ENCODE results near the gene ZC2HC1B. TPM values are rescaled to one million over a fixed set of nuclear protein-coding genes. Genes with fewer than 3 reads are reported as not detected.
"Not testable (repeated sequence)": the region's sequence is repeated elsewhere in the genome, so short reads cannot be mapped to it uniquely, and the experiment has no call there.

The ZC2HC1B gene
- total RNA-seq, 2 experiments from 2014 or later = not detected

GRCh38 chr6:143867236-143867635, 3.0 kb downstream of the ZC2HC1B start:
- ATAC-seq = no peak
- POLR2A ChIA-PET = no interaction called here
- intact Hi-C loops (cut with DNase I, micrococcal nuclease) = no loop called here
- H3K27me3 Mint-ChIP-seq = no peaks in the 10 kb centered on the region
- peaks cover 33% of the 10 kb centered on the region for H3K36me3 Mint-ChIP-seq (ENCODE audit: low read depth)
- H3K27ac Mint-ChIP-seq = no peak overlapping the region
- no peak for DNase-seq
- no peak overlapping the region for H3K4me3 Mint-ChIP-seq
- CTCF ChIA-PET = no interaction called here
- peaks cover 8% of the 10 kb centered on the region for H3K9me3 Mint-ChIP-seq (ENCODE audit: low read depth)
- H3K4me1 Mint-ChIP-seq = peaks cover 3% of the 10 kb centered on the region

- H3K27ac Mint-ChIP-seq; ATAC-seq; H3K4me3 Mint-ChIP-seq; POLR2A ChIA-PET; H3K4me1 Mint-ChIP-seq; intact Hi-C loops (cut with DNase I, micrococcal nuclease); CTCF ChIA-PET; DNase-seq; H3K27me3 Mint-ChIP-seq; H3K9me3 Mint-ChIP-seq (ENCODE audit: low read depth): not testable (repeated sequence)
- peaks cover 22% of the 10 kb centered on the region for H3K36me3 Mint-ChIP-seq (ENCODE audit: low read depth)
Measured at GRCh38 chr6:143868808-143869207, 4.5 kb downstream of the ZC2HC1B start.

GRCh38 chr6:143871202-143871730, 7.0 kb downstream of the ZC2HC1B start:
- H3K27ac Mint-ChIP-seq; POLR2A ChIA-PET; H3K4me3 Mint-ChIP-seq; DNase-seq; H3K4me1 Mint-ChIP-seq; H3K36me3 Mint-ChIP-seq (ENCODE audit: low read depth); ATAC-seq; intact Hi-C loops (cut with DNase I, micrococcal nuclease); H3K27me3 Mint-ChIP-seq: not testable (repeated sequence)
- CTCF ChIA-PET = interaction anchor here (1.2 kb wide), 1 partner anchor 296 kb away, joined by 4 read pairs; no protein-coding TSS in a partner anchor
- H3K9me3 Mint-ChIP-seq (ENCODE audit: low read depth) = peaks cover 25% of the 10 kb centered on the region

GRCh38 chr6:143872201-143872600, 7.9 kb downstream of the ZC2HC1B start:
- H3K27me3 Mint-ChIP-seq = no peaks in the 10 kb centered on the region
- POLR2A ChIA-PET = no interaction called here
- intact Hi-C loops (cut with DNase I, micrococcal nuclease) = no loop called here
- peaks cover 7% of the 10 kb centered on the region for H3K4me1 Mint-ChIP-seq
- CTCF ChIA-PET = interaction anchor here (1.2 kb wide), 1 partner anchor 297 kb away, joined by 4 read pairs; no protein-coding TSS in a partner anchor
- DNase-seq (no peak), ATAC-seq (peak; percentile 94)
- peaks cover 25% of the 10 kb centered on the region for H3K9me3 Mint-ChIP-seq (ENCODE audit: low read depth)
- H3K27ac Mint-ChIP-seq = no peak overlapping the region
- H3K36me3 Mint-ChIP-seq (ENCODE audit: low read depth) = peaks cover 3% of the 10 kb centered on the region
- H3K4me3 Mint-ChIP-seq = no peak overlapping the region

GRCh38 chr6:143873600-143873999, 9.3 kb downstream of the ZC2HC1B start:
- H3K4me1 Mint-ChIP-seq = peaks cover 10% of the 10 kb centered on the region
- POLR2A ChIA-PET; H3K36me3 Mint-ChIP-seq (ENCODE audit: low read depth); DNase-seq; H3K4me3 Mint-ChIP-seq; H3K27me3 Mint-ChIP-seq; ATAC-seq; H3K27ac Mint-ChIP-seq; intact Hi-C loops (cut with DNase I, micrococcal nuclease): not testable (repeated sequence)
- H3K9me3 Mint-ChIP-seq (ENCODE audit: low read depth) = peaks cover 21% of the 10 kb centered on the region
- CTCF ChIA-PET = interaction anchor here (1.1 kb wide), 1 partner anchor 29 kb away, joined by 3 read pairs; no protein-coding TSS in a partner anchor

- CTCF ChIA-PET; H3K27me3 Mint-ChIP-seq; ATAC-seq; H3K27ac Mint-ChIP-seq; H3K36me3 Mint-ChIP-seq (ENCODE audit: low read depth); intact Hi-C loops (cut with DNase I, micrococcal nuclease); POLR2A ChIA-PET; DNase-seq; H3K4me3 Mint-ChIP-seq: not testable (repeated sequence)
- peaks cover 10% of the 10 kb centered on the region for H3K4me1 Mint-ChIP-seq
- H3K9me3 Mint-ChIP-seq (ENCODE audit: low read depth) = peaks cover 20% of the 10 kb centered on the region
Measured at GRCh38 chr6:143874503-143874902, 10.2 kb downstream of the ZC2HC1B start.

GRCh38 chr6:143877584-143878271, 13.5 kb downstream of the ZC2HC1B start:
- Mint-ChIP-seq H3K4me1 (peaks cover 5% of the 10 kb centered on the region), H3K27ac (no peak overlapping the region), H3K9me3 (ENCODE audit: low read depth) (peaks cover 20% of the 10 kb centered on the region), H3K27me3 (no peaks in the 10 kb centered on the region), H3K36me3 (ENCODE audit: low read depth) (peaks cover 3% of the 10 kb centered on the region), H3K4me3 (no peak overlapping the region)
- POLR2A ChIA-PET = no interaction called here
- intact Hi-C loops (cut with DNase I, micrococcal nuclease) = no loop called here
- CTCF ChIA-PET = no interaction called here
- peak; percentile 84 for ATAC-seq
- no peak for DNase-seq

- no peak overlapping the region for H3K4me3 Mint-ChIP-seq
- peak; percentile 10 for ATAC-seq
- H3K9me3 Mint-ChIP-seq (ENCODE audit: low read depth) = peaks cover 20% of the 10 kb centered on the region
- intact Hi-C loops (cut with DNase I, micrococcal nuclease) = no loop called here
- H3K4me1 Mint-ChIP-seq = peaks cover 3% of the 10 kb centered on the region
- POLR2A ChIA-PET = no interaction called here
- H3K36me3 Mint-ChIP-seq (ENCODE audit: low read depth) = peaks cover 3% of the 10 kb centered on the region
- no peaks in the 10 kb centered on the region for H3K27me3 Mint-ChIP-seq
- CTCF ChIA-PET = interaction anchor here (1.5 kb wide), 1 partner anchor 302 kb away, joined by 4 read pairs; no protein-coding TSS in a partner anchor
- no peak for DNase-seq
- no peak overlapping the region for H3K27ac Mint-ChIP-seq
Measured at GRCh38 chr6:143878272-143878760, 14.0 kb downstream of the ZC2HC1B start.

- Mint-ChIP-seq H3K27me3 (no peaks in the 10 kb centered on the region), H3K9me3 (ENCODE audit: low read depth) (peaks cover 10% of the 10 kb centered on the region), H3K27ac (no peak overlapping the region), H3K36me3 (ENCODE audit: low read depth) (no peaks in the 10 kb centered on the region), H3K4me1 (peaks cover 3% of the 10 kb centered on the region), H3K4me3 (no peak overlapping the region)
- no peak for ATAC-seq
- ChIA-PET CTCF (no interaction called here), POLR2A (no interaction called here)
- intact Hi-C loops (cut with DNase I, micrococcal nuclease) = no loop called here
- no peak for DNase-seq
Measured at GRCh38 chr6:143880412-143880811, 16.1 kb downstream of the ZC2HC1B start.

GRCh38 chr6:143882401-143882930, 18.2 kb downstream of the ZC2HC1B start:
- DNase-seq (no peak), ATAC-seq (no peak)
- intact Hi-C loops (cut with DNase I, micrococcal nuclease) = no loop called here
- peaks cover 3% of the 10 kb centered on the region for H3K4me1 Mint-ChIP-seq
- CTCF ChIA-PET = no interaction called here
- H3K27ac Mint-ChIP-seq = no peak overlapping the region
- no peak overlapping the region for H3K4me3 Mint-ChIP-seq
- no peaks in the 10 kb centered on the region for H3K27me3 Mint-ChIP-seq
- POLR2A ChIA-PET = no interaction called here
- peaks cover 3% of the 10 kb centered on the region for H3K9me3 Mint-ChIP-seq (ENCODE audit: low read depth)
- no peaks in the 10 kb centered on the region for H3K36me3 Mint-ChIP-seq (ENCODE audit: low read depth)

- ATAC-seq (no peak), DNase-seq (no peak)
- CTCF ChIA-PET = interaction anchor here (1.0 to 1.7 kb wide), 2 partner anchors 55 to 129 kb away, joined by 3 to 6 read pairs; no protein-coding TSS in a partner anchor
- no peaks in the 10 kb centered on the region for H3K36me3 Mint-ChIP-seq (ENCODE audit: low read depth)
- H3K27ac Mint-ChIP-seq = no peak overlapping the region
- POLR2A ChIA-PET = no interaction called here
- intact Hi-C loops (cut with DNase I, micrococcal nuclease) = no loop called here
- no peaks in the 10 kb centered on the region for H3K9me3 Mint-ChIP-seq (ENCODE audit: low read depth)
- H3K4me1 Mint-ChIP-seq = no peaks in the 10 kb centered on the region
- H3K4me3 Mint-ChIP-seq = no peak overlapping the region
- no peaks in the 10 kb centered on the region for H3K27me3 Mint-ChIP-seq
Measured at GRCh38 chr6:143884216-143884900, 20.1 kb downstream of the ZC2HC1B start.
